OCI-LY1 (cell line): ENCODE measurements around the gene DLG1.

Experiments
- H2AFZ ChIP-seq: fragments of 200-600 bp; sonication (generic), shearing (Covaris generic); 2 replicates; pipeline ENCODE4 v1.6.0; 2014; ENCODE audit warnings: antibody characterized with exemption, mild to moderate bottlenecking, low read length
- H3F3A ChIP-seq: fragments of 200-600 bp; sonication (generic), shearing (Covaris generic); 2 replicates; pipeline ENCODE4 v1.6.0; 2014; ENCODE audit warnings: mild to moderate bottlenecking, antibody characterized with exemption, low read length, moderate library complexity; ENCODE audit not compliant: insufficient read depth
- H3K27ac ChIP-seq: fragments of 200-600 bp; sonication (generic); 2 replicates; pipeline ENCODE4 v1.5.1; 2014; ENCODE audit warnings: low read length, mixed run types, mild to moderate bottlenecking, low read depth; ENCODE audit not compliant: poor library complexity, severe bottlenecking
- H3K27me3 ChIP-seq: fragments of 200-600 bp; sonication (generic); 2 replicates; pipeline ENCODE4 v1.6.0; 2014; ENCODE audit warnings: antibody characterized with exemption, mild to moderate bottlenecking, low read length, moderate library complexity; ENCODE audit not compliant: insufficient read depth
- H3K36me3 ChIP-seq: fragments of 200-600 bp; sonication (generic); 2 replicates; pipeline ENCODE4 v1.6.1; 2014; ENCODE audit warnings: mild to moderate bottlenecking, antibody characterized with exemption, low read length, moderate library complexity, mixed read lengths; ENCODE audit not compliant: insufficient read depth
- H3K4me1 ChIP-seq: fragments of 200-600 bp; sonication (generic); 2 replicates; pipeline ENCODE4 v1.5.1; 2014; ENCODE audit warnings: mild to moderate bottlenecking, low read length, moderate library complexity; ENCODE audit not compliant: insufficient read depth, severe bottlenecking
- H3K4me2 ChIP-seq: fragments of 200-600 bp; sonication (generic), shearing (Covaris generic); 2 replicates; pipeline ENCODE4 v1.6.1; 2014; ENCODE audit warnings: low read length
- H3K4me3 ChIP-seq: fragments of 200-600 bp; sonication (generic); 2 replicates; pipeline ENCODE4 v1.5.1; 2014; ENCODE audit warnings: low read length, low read depth, mild to moderate bottlenecking, mixed read lengths; ENCODE audit not compliant: poor library complexity, severe bottlenecking
- H3K79me2 ChIP-seq: fragments of 200-600 bp; shearing (Covaris generic); 2 replicates; pipeline ENCODE4 v1.6.1; 2016; ENCODE audit warnings: mixed run types, low read length, mixed read lengths; ENCODE audit not compliant: insufficient read depth
- H3K9ac ChIP-seq: fragments of 200-600 bp; sonication (generic), shearing (Covaris generic); 2 replicates; pipeline ENCODE4 v1.6.1; 2014; ENCODE audit warnings: mild to moderate bottlenecking, low read length, mixed read lengths
- H3K9me2 ChIP-seq: fragments of 200-600 bp; sonication (generic), shearing (Covaris generic); 2 replicates; pipeline ENCODE4 v1.6.1; 2014; ENCODE audit warnings: low read depth, mild to moderate bottlenecking, low read length, mixed read lengths
- H3K9me3 ChIP-seq: fragments of 200-600 bp; shearing (Covaris generic); 2 replicates; pipeline ENCODE4 v1.6.1; 2014; ENCODE audit warnings: low read length, mixed read lengths
- H4K20me1 ChIP-seq: fragments of 200-600 bp; sonication (generic), shearing (Covaris generic); 2 replicates; pipeline ENCODE4 v1.6.0; 2016; ENCODE audit warnings: mild to moderate bottlenecking, low read length; ENCODE audit not compliant: insufficient read depth
- EZH2 ChIP-seq: fragments of 200-600 bp; sonication (generic), shearing (Covaris generic); IDR thresholded peaks from 2 replicates; pipeline ENCODE4 v1.8.0; 2017; ENCODE audit warnings: borderline replicate concordance, mixed run types, mild to moderate bottlenecking, antibody characterized with exemption, low read length, moderate library complexity, mixed read lengths
- TF ChIP-seq, protein P1 (sequence below): fragments of 200-600 bp; sonication (generic), shearing (Covaris generic); IDR thresholded peaks from 2 replicates; pipeline ENCODE4 v1.5.1; 2017; ENCODE audit warnings: mild to moderate bottlenecking, antibody characterized with exemption, low read length, moderate library complexity, mixed read lengths

DLG1 gene

DNA sequence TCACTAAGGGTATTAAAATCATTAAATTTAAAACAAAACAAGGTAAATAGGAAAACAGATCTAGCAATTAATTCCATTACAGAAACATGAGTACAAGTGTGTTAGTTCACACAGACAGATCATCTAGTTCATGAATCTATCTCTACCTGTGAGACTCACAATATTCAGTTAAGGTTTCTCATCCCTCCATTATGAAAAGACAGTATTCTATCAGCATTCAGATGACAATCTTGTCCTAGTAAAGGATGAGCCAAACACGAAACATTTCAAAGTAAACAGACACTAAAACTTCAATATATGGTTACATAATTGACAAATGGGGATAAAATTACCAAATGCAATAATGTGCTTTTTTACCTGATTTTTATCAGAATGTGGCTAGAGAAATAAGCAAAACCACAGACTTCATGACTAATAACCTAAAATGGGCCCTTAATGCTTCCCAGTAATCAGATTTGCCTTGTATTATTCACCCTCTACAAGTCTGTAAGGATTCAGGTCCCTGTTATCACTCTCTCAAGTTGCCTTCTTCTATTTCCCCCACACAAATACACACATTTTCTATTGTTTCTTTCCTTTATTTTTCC, 126.8 kb downstream of the DLG1 start:
- Histone ChIP-seq H3K4me2 (no peak overlapping the region), H3K4me1 (peaks cover 36% of the 10 kb centered on the region), H3K27ac (no peak overlapping the region), H3K9me2 (no peaks in the 10 kb centered on the region), H3K27me3 (no peaks in the 10 kb centered on the region), H2AFZ (no peak overlapping the region), H4K20me1 (no peaks in the 10 kb centered on the region), H3K79me2 (0 out of 2 replicates have a peak, but pooled peaks cover 7% of the 10 kb centered on the region), H3K9ac (no peak overlapping the region), H3K36me3 (peaks cover 12% of the 10 kb centered on the region), H3K4me3 (no peak overlapping the region), H3F3A (no peaks in the 10 kb centered on the region), H3K9me3 (no peaks in the 10 kb centered on the region)
- TF ChIP-seq, protein P1, sequence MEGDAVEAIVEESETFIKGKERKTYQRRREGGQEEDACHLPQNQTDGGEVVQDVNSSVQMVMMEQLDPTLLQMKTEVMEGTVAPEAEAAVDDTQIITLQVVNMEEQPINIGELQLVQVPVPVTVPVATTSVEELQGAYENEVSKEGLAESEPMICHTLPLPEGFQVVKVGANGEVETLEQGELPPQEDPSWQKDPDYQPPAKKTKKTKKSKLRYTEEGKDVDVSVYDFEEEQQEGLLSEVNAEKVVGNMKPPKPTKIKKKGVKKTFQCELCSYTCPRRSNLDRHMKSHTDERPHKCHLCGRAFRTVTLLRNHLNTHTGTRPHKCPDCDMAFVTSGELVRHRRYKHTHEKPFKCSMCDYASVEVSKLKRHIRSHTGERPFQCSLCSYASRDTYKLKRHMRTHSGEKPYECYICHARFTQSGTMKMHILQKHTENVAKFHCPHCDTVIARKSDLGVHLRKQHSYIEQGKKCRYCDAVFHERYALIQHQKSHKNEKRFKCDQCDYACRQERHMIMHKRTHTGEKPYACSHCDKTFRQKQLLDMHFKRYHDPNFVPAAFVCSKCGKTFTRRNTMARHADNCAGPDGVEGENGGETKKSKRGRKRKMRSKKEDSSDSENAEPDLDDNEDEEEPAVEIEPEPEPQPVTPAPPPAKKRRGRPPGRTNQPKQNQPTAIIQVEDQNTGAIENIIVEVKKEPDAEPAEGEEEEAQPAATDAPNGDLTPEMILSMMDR = no peak
- TF ChIP-seq EZH2 = no peak

DNA sequence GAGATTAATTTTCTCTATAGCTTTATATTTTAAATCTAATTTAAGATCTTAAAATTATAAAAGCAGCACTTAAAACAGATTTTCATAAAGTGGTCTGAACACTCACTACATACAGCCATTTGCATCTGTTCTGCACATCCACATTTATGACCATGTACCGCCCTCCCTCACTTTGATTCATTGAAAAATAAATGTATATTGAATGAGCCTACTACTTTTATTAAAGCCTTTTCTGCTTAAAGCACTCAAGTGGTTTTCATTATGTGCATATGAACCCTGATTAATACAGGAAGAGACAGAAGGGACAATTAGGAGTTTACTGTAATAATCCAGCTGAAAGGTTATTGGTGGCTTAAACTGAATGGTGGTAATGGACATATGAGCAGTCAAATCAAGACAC, 129.4 kb downstream of the DLG1 start:
- H3K36me3 ChIP-seq = peaks cover 8% of the 10 kb centered on the region; the same call in 1 of the 2 replicates
- H3K9me2 ChIP-seq = no peaks in the 10 kb centered on the region
- H4K20me1 ChIP-seq = no peaks in the 10 kb centered on the region
- no peak overlapping the region for H3K4me2 ChIP-seq
- H3K4me3 ChIP-seq = no peak overlapping the region
- no peak for TF ChIP-seq EZH2
- TF ChIP-seq, protein P1 = no peak
- no peaks in the 10 kb centered on the region for H3K9me3 ChIP-seq
- no peaks in the 10 kb centered on the region for H3F3A ChIP-seq
- peaks cover 13% of the 10 kb centered on the region for H3K4me1 ChIP-seq
- no peaks in the 10 kb centered on the region for H3K27me3 ChIP-seq
- H3K27ac ChIP-seq = no peak overlapping the region
- H2AFZ ChIP-seq = no peak overlapping the region
- H3K9ac ChIP-seq = no peak overlapping the region
- H3K79me2 ChIP-seq = no peaks in the 10 kb centered on the region

DNA sequence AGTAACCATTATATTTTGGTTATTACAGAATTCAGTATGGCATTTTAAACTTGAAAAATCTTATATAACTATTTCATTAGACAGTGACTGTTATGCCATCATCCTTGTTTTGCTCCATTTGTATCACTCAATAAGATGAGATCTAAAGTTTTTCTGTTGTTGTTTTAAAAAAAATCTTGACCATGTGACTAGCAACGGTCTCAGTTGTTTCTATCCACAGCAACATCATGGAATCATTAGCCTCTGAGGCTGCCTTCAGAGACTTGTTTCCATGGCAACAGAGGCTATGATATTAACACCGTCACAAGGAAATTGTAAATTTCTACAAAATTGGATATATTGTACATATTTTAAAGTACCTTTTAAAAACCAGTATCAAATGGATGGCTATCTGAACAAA, 129.8 kb downstream of the DLG1 start:
- Histone ChIP-seq H3K4me1 (peaks cover 13% of the 10 kb centered on the region), H3K9me3 (no peaks in the 10 kb centered on the region), H4K20me1 (no peaks in the 10 kb centered on the region), H2AFZ (no peak overlapping the region), H3K27ac (peak overlapping the region; percentile 8), H3K36me3 (peaks cover 4% of the 10 kb centered on the region; the same call in 1 of the 2 replicates), H3K27me3 (no peaks in the 10 kb centered on the region), H3K4me3 (no peak overlapping the region), H3K4me2 (no peak overlapping the region), H3F3A (no peaks in the 10 kb centered on the region), H3K9me2 (no peaks in the 10 kb centered on the region), H3K9ac (no peak overlapping the region), H3K79me2 (no peaks in the 10 kb centered on the region)
- TF ChIP-seq, protein P1 = no peak
- TF ChIP-seq EZH2 = no peak
